PC-3 (cell line): ENCODE measurements around the gene TBX5. TPM values are rescaled to one million over a fixed set of nuclear protein-coding genes. Genes with fewer than 3 reads are reported as not detected.
A peak's percentile ranks its signal among the peaks of the same experiment; 100 is the strongest.

Source experiments
- ATAC-seq: fragments of 200-7000 bp; cut with Tn5 transposase; 2 replicates; pipeline ENCODE4 v1.9.1; 2020; ENCODE audit warnings: mild to moderate bottlenecking, moderate library complexity
- BruUV-seq: library from RNA; stranded (reverse); fragments of 400-500 nt; replicated peaks from 2 replicates; lab custom pipeline; 2021; lab: Mats Ljungman, UMichigan
- CTCF ChIA-PET: fragments of 300-600 bp; sonication (Branson Sonifier 250); formaldehyde crosslinking; loops from one replicate; lab custom pipeline; 2022; ENCODE audit warnings: antibody characterized with exemption; lab: Charles Lee
- POLR2A ChIA-PET: fragments of 300-600 bp; sonication (Branson Sonifier 250); formaldehyde crosslinking; loops from one replicate; lab custom pipeline; 2022; ENCODE audit warnings: antibody characterized with exemption; ENCODE audit not compliant: unreplicated experiment; lab: Charles Lee
- DNase-seq: peaks from one replicate; pipeline ENCODE4 v3.0.0-alpha.2; 2015
- H2AFZ ChIP-seq: fragments of 300-600 bp; sonication (generic); 2 replicates; pipeline ENCODE4 v1.6.0; 2016; ENCODE audit warnings: antibody characterized with exemption, low read length
- H3F3A ChIP-seq: fragments of 300-600 bp; sonication (generic); one replicate; pipeline ENCODE4 v1.6.0; 2017; ENCODE audit warnings: antibody characterized with exemption, low read length, control low read depth, mild to moderate bottlenecking; ENCODE audit not compliant: unreplicated experiment
- H3K27ac ChIP-seq: fragments of 300-600 bp; sonication (generic); 2 replicates; pipeline ENCODE4 v1.5.1; 2016; ENCODE audit warnings: mild to moderate bottlenecking, low read length
- H3K27me3 ChIP-seq: fragments of 300-600 bp; sonication (generic); 2 replicates; pipeline ENCODE4 v1.6.1; 2016; ENCODE audit warnings: low read length, mixed read lengths
- H3K36me3 ChIP-seq: fragments of 300-600 bp; sonication (generic); 2 replicates; pipeline ENCODE4 v1.6.1; 2016; ENCODE audit warnings: low read depth, mixed run types, low read length, mixed read lengths
- H3K4me1 ChIP-seq: fragments of 300-600 bp; sonication (generic); 2 replicates; pipeline ENCODE4 v1.5.1; 2016; ENCODE audit warnings: low read length; ENCODE audit not compliant: insufficient read depth
- H3K4me2 ChIP-seq: fragments of 300-600 bp; sonication (generic); 2 replicates; pipeline ENCODE4 v1.6.0; 2016; ENCODE audit warnings: low read length
- H3K4me3 ChIP-seq: fragments of 300-600 bp; sonication (generic); 2 replicates; pipeline ENCODE4 v1.5.1; 2016; ENCODE audit warnings: mild to moderate bottlenecking, low read length, mixed read lengths
- H3K79me2 ChIP-seq: fragments of 300-600 bp; sonication (generic); 2 replicates; pipeline ENCODE4 v1.6.1; 2017; ENCODE audit warnings: low read length, mixed read lengths
- H3K9ac ChIP-seq: fragments of 300-600 bp; sonication (generic); 2 replicates; pipeline ENCODE4 v1.6.0; 2016; ENCODE audit warnings: mild to moderate bottlenecking, low read length
- H3K9me2 ChIP-seq: fragments of 300-600 bp; sonication (generic); replicated peaks from 2 replicates; pipeline ENCODE4 v1.6.1; 2016; ENCODE audit warnings: mixed run types, low read length, mixed read lengths
- H3K9me3 ChIP-seq: fragments of 300-600 bp; sonication (generic); 2 replicates; pipeline ENCODE4 v1.6.1; 2016; ENCODE audit warnings: low read length, mixed read lengths
- H4K20me1 ChIP-seq: fragments of 300-600 bp; sonication (generic); 2 replicates; pipeline ENCODE4 v1.6.1; 2016; ENCODE audit warnings: low read length, mixed read lengths
- CTCF ChIP-seq: fragments of 300-600 bp; sonication (generic); conservative IDR thresholded peaks from 2 replicates; pipeline ENCODE4 v1.5.1; 2017; ENCODE audit warnings: antibody characterized with exemption, low read depth, mild to moderate bottlenecking, low read length
- EZH2 ChIP-seq: fragments of 300-600 bp; sonication (generic); IDR thresholded peaks from one replicate; pipeline ENCODE4 v1.6.1; 2017; ENCODE audit warnings: antibody characterized with exemption, mild to moderate bottlenecking, low read length; ENCODE audit not compliant: unreplicated experiment
- EZH2phosphoT487 ChIP-seq: fragments of 300-600 bp; sonication (generic); IDR thresholded peaks from 2 replicates; pipeline ENCODE4 v1.6.1; 2018; ENCODE audit warnings: mild to moderate bottlenecking, antibody characterized with exemption, low read length, borderline replicate concordance
- intact Hi-C: fragments of 100-400 bp; cut with micrococcal nuclease; formaldehyde crosslinking; loops from 2 replicates; pipeline ENCODE4 v1.9.0; 2023
- total RNA-seq: library from RNA; depleted of rRNA; stranded (reverse); fragments of >200 nt; gene quantifications from 2 replicates; pipeline ENCODE4 v1.2.3, GENCODE V29; 2014

The TBX5 gene
- total RNA-seq, 1 experiment from 2014 or later: not detected

GRCh38 chr12:114318984-114319383 lies 87.0 kb downstream of the TBX5 start:
- Histone ChIP-seq H3K9ac (no peak overlapping the region), H3K27ac (no peak overlapping the region), H3K27me3 (peaks cover 58% of the 10 kb centered on the region), H3K9me3 (no peaks in the 10 kb centered on the region), H3K79me2 (no peaks in the 10 kb centered on the region), H3K36me3 (no peaks in the 10 kb centered on the region), H3K9me2 (no peaks in the 10 kb centered on the region), H3K4me2 (no peak overlapping the region), H2AFZ (no peak overlapping the region), H3F3A (no peaks in the 10 kb centered on the region), H3K4me3 (no peak overlapping the region), H3K4me1 (no peaks in the 10 kb centered on the region), H4K20me1 (no peaks in the 10 kb centered on the region)
- no peak for TF ChIP-seq EZH2phosphoT487
- no peak for TF ChIP-seq EZH2
- TF ChIP-seq CTCF: no peak
- CTCF ChIA-PET: no interaction called here
- intact Hi-C loops: no loop called here
- BruUV-seq: no TSS peak
- ATAC-seq (no peak), DNase-seq (no peak)
- POLR2A ChIA-PET: no interaction called here

- TF ChIP-seq EZH2 (no peak), CTCF (no peak), EZH2phosphoT487 (no peak)
- no peaks in the 10 kb centered on the region for H4K20me1 ChIP-seq
- no TSS peak for BruUV-seq
- no peak overlapping the region for H3K4me2 ChIP-seq
- H3K27me3 ChIP-seq: peaks cover 34% of the 10 kb centered on the region
- CTCF ChIA-PET: no interaction called here
- ATAC-seq (no peak), DNase-seq (peak; percentile 47)
- no peak overlapping the region for H3K27ac ChIP-seq
- no peaks in the 10 kb centered on the region for H3F3A ChIP-seq
- no peaks in the 10 kb centered on the region for H3K9me3 ChIP-seq
- no peaks in the 10 kb centered on the region for H3K36me3 ChIP-seq
- no peaks in the 10 kb centered on the region for H3K79me2 ChIP-seq
- POLR2A ChIA-PET: no interaction called here
- H3K4me3 ChIP-seq: no peak overlapping the region
- H3K4me1 ChIP-seq: no peaks in the 10 kb centered on the region
- no peak overlapping the region for H3K9ac ChIP-seq
- no peak overlapping the region for H2AFZ ChIP-seq
- intact Hi-C loops: no loop called here
- no peaks in the 10 kb centered on the region for H3K9me2 ChIP-seq
Observed at GRCh38 chr12:114316076-114316475, 89.9 kb downstream of the TBX5 start.

GRCh38 chr12:114314974-114315720 lies 90.8 kb downstream of the TBX5 start:
- Histone ChIP-seq H4K20me1 (no peaks in the 10 kb centered on the region), H3K27me3 (peaks cover 25% of the 10 kb centered on the region), H3K9me2 (no peaks in the 10 kb centered on the region), H3K9me3 (no peaks in the 10 kb centered on the region), H3K4me1 (no peaks in the 10 kb centered on the region), H3K9ac (no peak overlapping the region), H3F3A (no peaks in the 10 kb centered on the region), H3K36me3 (no peaks in the 10 kb centered on the region), H3K4me2 (no peak overlapping the region), H2AFZ (no peak overlapping the region), H3K79me2 (no peaks in the 10 kb centered on the region), H3K4me3 (no peak overlapping the region), H3K27ac (no peak overlapping the region)
- no TSS peak for BruUV-seq
- ATAC-seq (no peak), DNase-seq (no peak)
- intact Hi-C loops: no loop called here
- CTCF ChIA-PET: no interaction called here
- POLR2A ChIA-PET: no interaction called here
- no peak for TF ChIP-seq CTCF
- no peak for TF ChIP-seq EZH2
- TF ChIP-seq EZH2phosphoT487: no peak
